GM12891 (cell line): ENCODE data around the gene ADIG.

Experiments used
- POLR2A ChIP-seq: IDR thresholded peaks from 2 replicates; pipeline ENCODE4 v1.6.1; 2011; ENCODE audit warnings: low read depth, low read length, control low read depth
- POLR2AphosphoS5 ChIP-seq: IDR thresholded peaks from 2 replicates; pipeline ENCODE4 v1.6.1; 2011; ENCODE audit warnings: low read depth, low read length, control low read depth
- POU2F2 ChIP-seq: IDR thresholded peaks from 2 replicates; pipeline ENCODE4 v1.6.1; 2011; ENCODE audit warnings: low read depth, mild to moderate bottlenecking, control low read depth, low read length, moderate library complexity
- SPI1 ChIP-seq: IDR thresholded peaks from 2 replicates; pipeline ENCODE4 v1.6.1; 2011; ENCODE audit warnings: low read depth, low read length, control low read depth
- TAF1 ChIP-seq: IDR thresholded peaks from 2 replicates; pipeline ENCODE4 v1.6.1; 2011; ENCODE audit warnings: low read depth, low read length, control low read depth

DNA sequence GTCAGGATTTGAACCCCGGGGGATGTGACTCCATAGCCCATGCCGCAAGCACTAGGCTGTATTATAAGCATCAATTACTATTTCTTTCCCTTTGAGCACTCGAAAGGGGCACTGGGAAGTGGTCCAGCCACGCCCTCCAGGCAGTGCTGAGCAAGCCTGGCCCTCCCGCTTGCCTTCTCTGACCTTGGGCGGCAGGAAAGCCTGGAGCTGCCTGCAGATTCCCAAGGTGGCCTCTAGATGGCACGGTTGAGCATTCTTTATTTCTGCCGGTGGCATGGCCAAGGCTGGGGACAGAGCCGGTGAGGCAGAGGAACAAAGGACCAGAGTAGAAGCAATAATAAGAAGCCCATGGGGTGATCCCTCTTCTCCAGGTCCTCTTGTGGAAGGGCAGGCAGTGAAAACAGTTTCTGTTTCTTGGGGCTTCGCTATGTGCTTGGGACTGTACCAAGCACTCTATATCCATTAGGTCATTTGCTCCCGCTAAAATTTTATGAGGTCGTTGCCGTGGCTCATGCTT, 52.6 kb downstream of the ADIG start:
- TF ChIP-seq POLR2A (no peak), POLR2AphosphoS5 (no peak), TAF1 (no peak), SPI1 (no peak), POU2F2 (no peak)
